Esophagus squamous epithelium (tissue), 4 donors: Measurements from ENCODE around the gene IL18BP.

ENCODE experiments used
- POLR2A ChIP-seq, 4 donors: fragments of 450-650 bp; IDR thresholded peaks; one replicate each; pipeline ENCODE4 v1.6.1; 2017; ENCODE audit warnings: antibody characterized with exemption in 4 of 4, mild to moderate bottlenecking in 4 of 4, moderate library complexity in 3 of 4
- TF ChIP-seq, protein P1 (sequence below), 6 experiments: fragments of 450-650 bp in 4 of 6; fragments of 200-600 bp in 2 of 6; sonication (generic) in 2 of 6; IDR thresholded peaks; one replicate each; pipeline ENCODE4 v1.5.1; 2016 to 2019; ENCODE audit warnings: antibody characterized with exemption in 6 of 6, mild to moderate bottlenecking in 4 of 6, moderate library complexity in 4 of 6

DNA sequence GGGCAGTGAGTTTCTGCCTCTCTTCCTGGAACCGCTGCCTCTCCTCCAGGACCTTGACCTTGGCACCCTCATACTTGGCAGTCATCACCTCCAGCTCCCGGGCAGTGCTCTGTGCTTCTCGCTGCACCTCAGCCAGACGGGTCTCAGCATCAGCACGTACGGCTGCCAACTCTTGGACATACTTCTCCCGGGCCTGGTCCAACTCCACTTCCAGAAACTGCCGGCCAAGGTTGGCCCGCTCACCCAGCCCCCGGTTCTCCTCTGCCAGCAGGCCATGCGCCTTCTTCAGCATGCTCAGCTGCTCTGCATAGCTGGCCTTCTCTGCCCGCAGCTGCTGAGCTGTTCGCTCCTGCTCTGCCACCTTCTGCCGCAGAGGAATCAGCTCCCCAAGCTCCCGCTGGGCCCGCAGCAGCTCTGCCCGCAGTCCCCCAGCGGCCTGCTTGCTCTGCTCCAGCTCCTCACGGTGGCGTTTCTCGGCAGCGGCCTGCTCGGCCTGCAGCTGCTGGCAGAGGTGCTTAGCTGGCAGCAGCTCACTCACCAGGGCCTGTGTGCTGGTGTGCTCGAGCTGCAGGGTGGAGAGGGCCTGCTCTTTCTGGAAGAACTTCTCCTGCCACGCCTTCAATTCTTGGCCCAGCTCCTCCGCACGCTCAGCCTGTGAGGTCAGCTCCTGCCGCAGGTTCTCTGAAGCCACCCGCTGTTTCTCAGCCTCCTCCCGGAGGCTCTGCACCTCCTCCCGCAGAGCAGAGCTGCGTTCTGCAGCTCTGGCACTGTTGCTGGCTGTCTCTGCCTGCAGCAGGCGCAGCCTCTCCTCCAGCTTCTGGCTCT lies 14.4 kb downstream of the IL18BP start:
- TF ChIP-seq, protein P1, sequence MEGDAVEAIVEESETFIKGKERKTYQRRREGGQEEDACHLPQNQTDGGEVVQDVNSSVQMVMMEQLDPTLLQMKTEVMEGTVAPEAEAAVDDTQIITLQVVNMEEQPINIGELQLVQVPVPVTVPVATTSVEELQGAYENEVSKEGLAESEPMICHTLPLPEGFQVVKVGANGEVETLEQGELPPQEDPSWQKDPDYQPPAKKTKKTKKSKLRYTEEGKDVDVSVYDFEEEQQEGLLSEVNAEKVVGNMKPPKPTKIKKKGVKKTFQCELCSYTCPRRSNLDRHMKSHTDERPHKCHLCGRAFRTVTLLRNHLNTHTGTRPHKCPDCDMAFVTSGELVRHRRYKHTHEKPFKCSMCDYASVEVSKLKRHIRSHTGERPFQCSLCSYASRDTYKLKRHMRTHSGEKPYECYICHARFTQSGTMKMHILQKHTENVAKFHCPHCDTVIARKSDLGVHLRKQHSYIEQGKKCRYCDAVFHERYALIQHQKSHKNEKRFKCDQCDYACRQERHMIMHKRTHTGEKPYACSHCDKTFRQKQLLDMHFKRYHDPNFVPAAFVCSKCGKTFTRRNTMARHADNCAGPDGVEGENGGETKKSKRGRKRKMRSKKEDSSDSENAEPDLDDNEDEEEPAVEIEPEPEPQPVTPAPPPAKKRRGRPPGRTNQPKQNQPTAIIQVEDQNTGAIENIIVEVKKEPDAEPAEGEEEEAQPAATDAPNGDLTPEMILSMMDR (IDR thresholded peaks at IDR 0.05) = peak in 2 of 6 experiments; percentile 6 to 36
- TF ChIP-seq POLR2A (IDR thresholded peaks at IDR 0.05) = no peak
